ENCODE results near the gene PPT1.
"Not testable (repeated sequence)": the region's sequence is repeated elsewhere in the genome, so short reads cannot be mapped to it uniquely, and the experiment has no call there.

PPT1 gene

DNA sequence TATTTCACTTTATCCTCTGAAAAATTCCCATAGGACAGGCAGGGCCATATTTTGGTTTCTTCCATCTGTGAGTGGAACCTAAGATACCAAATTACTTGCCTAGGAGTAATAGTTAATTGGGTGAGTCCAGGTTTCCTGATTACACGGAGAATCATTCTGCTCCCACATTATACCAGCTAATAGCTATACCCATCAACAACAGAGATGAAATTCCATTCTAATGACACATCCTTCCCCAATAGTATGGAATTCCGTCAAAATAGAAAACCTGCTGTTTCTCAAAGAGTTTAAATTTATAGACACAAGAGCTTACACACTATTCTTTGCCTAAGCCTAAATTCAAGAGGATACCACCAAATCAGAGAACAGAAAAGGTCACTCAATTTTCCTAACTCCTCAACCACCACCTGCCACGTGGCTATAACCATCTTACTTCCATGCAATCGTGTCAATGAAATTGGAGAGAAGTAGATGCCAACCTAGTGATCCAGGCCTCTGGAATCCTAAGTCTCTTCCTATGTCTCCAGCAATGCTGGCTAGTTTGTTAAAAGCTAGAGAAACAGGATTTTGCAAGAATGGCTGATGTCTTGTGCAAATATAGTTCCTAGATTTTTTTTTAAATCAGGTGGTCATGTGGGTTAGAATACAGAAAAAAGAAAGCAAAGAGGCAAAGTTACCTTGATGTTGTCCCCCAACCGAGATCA, 6.2 kb downstream of the PPT1 start:
- H3K36me3 ChIP-seq (ENCODE audit: insufficient read depth, low read length): peaks cover 72% of the 10 kb centered on the region
- H3K79me2 ChIP-seq (ENCODE audit: insufficient read depth, low read length): no peaks in the 10 kb centered on the region; the same call in 1 of the 2 replicates
- no peaks in the 10 kb centered on the region for H3F3A ChIP-seq (ENCODE audit: insufficient read depth, low read length)
- no peak overlapping the region for H3K4me2 ChIP-seq (ENCODE audit: low read length)
- no peak overlapping the region for H2AFZ ChIP-seq (ENCODE audit: low read length)
- peaks cover 9% of the 10 kb centered on the region for H3K4me1 ChIP-seq (ENCODE audit: insufficient read depth, low read length, severe bottlenecking)
- H3K9me2 ChIP-seq (ENCODE audit: low read depth, low read length): no peaks in the 10 kb centered on the region
- no peak overlapping the region for H3K27ac ChIP-seq (ENCODE audit: low read depth, low read length, poor library complexity, severe bottlenecking)
- no peaks in the 10 kb centered on the region for H4K20me1 ChIP-seq (ENCODE audit: insufficient read depth, low read length)
- no peak overlapping the region for H3K9ac ChIP-seq (ENCODE audit: low read length)
- H3K4me3 ChIP-seq (ENCODE audit: low read depth, low read length, poor library complexity, severe bottlenecking): no peak overlapping the region
- no peaks in the 10 kb centered on the region for H3K9me3 ChIP-seq (ENCODE audit: low read length)
- H3K27me3 ChIP-seq (ENCODE audit: insufficient read depth, low read length): no peaks in the 10 kb centered on the region
- TF ChIP-seq EZH2 (IDR thresholded peaks at IDR 0.05; ENCODE audit: borderline replicate concordance, low read length): no peak
- TF ChIP-seq, protein P1, sequence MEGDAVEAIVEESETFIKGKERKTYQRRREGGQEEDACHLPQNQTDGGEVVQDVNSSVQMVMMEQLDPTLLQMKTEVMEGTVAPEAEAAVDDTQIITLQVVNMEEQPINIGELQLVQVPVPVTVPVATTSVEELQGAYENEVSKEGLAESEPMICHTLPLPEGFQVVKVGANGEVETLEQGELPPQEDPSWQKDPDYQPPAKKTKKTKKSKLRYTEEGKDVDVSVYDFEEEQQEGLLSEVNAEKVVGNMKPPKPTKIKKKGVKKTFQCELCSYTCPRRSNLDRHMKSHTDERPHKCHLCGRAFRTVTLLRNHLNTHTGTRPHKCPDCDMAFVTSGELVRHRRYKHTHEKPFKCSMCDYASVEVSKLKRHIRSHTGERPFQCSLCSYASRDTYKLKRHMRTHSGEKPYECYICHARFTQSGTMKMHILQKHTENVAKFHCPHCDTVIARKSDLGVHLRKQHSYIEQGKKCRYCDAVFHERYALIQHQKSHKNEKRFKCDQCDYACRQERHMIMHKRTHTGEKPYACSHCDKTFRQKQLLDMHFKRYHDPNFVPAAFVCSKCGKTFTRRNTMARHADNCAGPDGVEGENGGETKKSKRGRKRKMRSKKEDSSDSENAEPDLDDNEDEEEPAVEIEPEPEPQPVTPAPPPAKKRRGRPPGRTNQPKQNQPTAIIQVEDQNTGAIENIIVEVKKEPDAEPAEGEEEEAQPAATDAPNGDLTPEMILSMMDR (IDR thresholded peaks at IDR 0.05; ENCODE audit: low read length): no peak

DNA sequence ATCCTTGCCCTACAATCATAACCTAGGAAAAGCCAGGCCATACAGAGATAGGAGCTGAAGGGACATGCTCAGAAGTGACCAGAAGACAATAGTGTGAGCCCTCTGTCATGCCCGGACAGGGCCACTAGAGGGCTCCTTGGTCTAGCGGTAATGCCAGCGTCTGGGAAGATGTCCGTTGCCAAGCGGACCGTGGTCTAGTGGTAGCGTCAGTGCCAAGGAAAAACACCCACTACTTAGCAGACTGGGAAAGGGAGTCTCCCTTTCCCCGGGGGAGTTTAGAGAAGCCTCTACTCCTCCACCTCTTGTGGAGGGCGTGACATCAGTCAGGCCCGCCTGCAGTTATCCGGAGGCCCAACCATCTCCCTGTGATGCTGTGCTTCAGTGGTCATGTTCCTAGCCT, 12.3 kb downstream of the PPT1 start:
- not testable (repeated sequence) for H3K79me2 ChIP-seq (ENCODE audit: insufficient read depth, low read length); H3F3A ChIP-seq (ENCODE audit: insufficient read depth, low read length); H4K20me1 ChIP-seq (ENCODE audit: insufficient read depth, low read length); H3K9ac ChIP-seq (ENCODE audit: low read length); H3K9me3 ChIP-seq (ENCODE audit: low read length); H3K9me2 ChIP-seq (ENCODE audit: low read depth, low read length); H3K4me3 ChIP-seq (ENCODE audit: low read depth, low read length, poor library complexity, severe bottlenecking); H3K27me3 ChIP-seq (ENCODE audit: insufficient read depth, low read length); H3K27ac ChIP-seq (ENCODE audit: low read depth, low read length, poor library complexity, severe bottlenecking); H3K4me1 ChIP-seq (ENCODE audit: insufficient read depth, low read length, severe bottlenecking); H2AFZ ChIP-seq (ENCODE audit: low read length)
- Histone ChIP-seq H3K4me2 (ENCODE audit: low read length) (peak overlapping the region; percentile 24; the same call in 1 of the 2 replicates), H3K36me3 (ENCODE audit: insufficient read depth, low read length) (peaks cover 70% of the 10 kb centered on the region)
- TF ChIP-seq, protein P1 (IDR thresholded peaks at IDR 0.05; ENCODE audit: low read length): peak; percentile 68

GRCh38 chr1:40081871-40082270, 15.2 kb downstream of the PPT1 start:
- no peak overlapping the region for H3K9ac ChIP-seq (ENCODE audit: low read length)
- no peaks in the 10 kb centered on the region for H3K9me2 ChIP-seq (ENCODE audit: low read depth, low read length)
- H3K27ac ChIP-seq (ENCODE audit: low read depth, low read length, poor library complexity, severe bottlenecking): no peak overlapping the region
- TF ChIP-seq, protein P1 (IDR thresholded peaks at IDR 0.05; ENCODE audit: low read length): no peak
- no peak for TF ChIP-seq EZH2 (IDR thresholded peaks at IDR 0.05; ENCODE audit: borderline replicate concordance, low read length)
- H4K20me1 ChIP-seq (ENCODE audit: insufficient read depth, low read length): no peaks in the 10 kb centered on the region
- no peak overlapping the region for H3K4me3 ChIP-seq (ENCODE audit: low read depth, low read length, poor library complexity, severe bottlenecking)
- H3K27me3 ChIP-seq (ENCODE audit: insufficient read depth, low read length): no peaks in the 10 kb centered on the region
- H3K9me3 ChIP-seq (ENCODE audit: low read length): no peaks in the 10 kb centered on the region
- no peak overlapping the region for H2AFZ ChIP-seq (ENCODE audit: low read length)
- peaks cover 70% of the 10 kb centered on the region for H3K36me3 ChIP-seq (ENCODE audit: insufficient read depth, low read length)
- H3K4me2 ChIP-seq (ENCODE audit: low read length): no peak overlapping the region
- H3F3A ChIP-seq (ENCODE audit: insufficient read depth, low read length): no peaks in the 10 kb centered on the region
- no peaks in the 10 kb centered on the region for H3K79me2 ChIP-seq (ENCODE audit: insufficient read depth, low read length)
- no peaks in the 10 kb centered on the region for H3K4me1 ChIP-seq (ENCODE audit: insufficient read depth, low read length, severe bottlenecking)
